ENCODE results near the gene MS4A2. TPM values are rescaled to one million over a fixed set of nuclear protein-coding genes. Genes with fewer than 3 reads are reported as not detected.
"Not testable (repeated sequence)": the region's sequence is repeated elsewhere in the genome, so short reads cannot be mapped to it uniquely, and the experiment has no call there.

The MS4A2 gene
- total and polyA plus RNA-seq, 8 donors: 0.04 to 6.1 (median 0.08) TPM; not detected in 1

DNA sequence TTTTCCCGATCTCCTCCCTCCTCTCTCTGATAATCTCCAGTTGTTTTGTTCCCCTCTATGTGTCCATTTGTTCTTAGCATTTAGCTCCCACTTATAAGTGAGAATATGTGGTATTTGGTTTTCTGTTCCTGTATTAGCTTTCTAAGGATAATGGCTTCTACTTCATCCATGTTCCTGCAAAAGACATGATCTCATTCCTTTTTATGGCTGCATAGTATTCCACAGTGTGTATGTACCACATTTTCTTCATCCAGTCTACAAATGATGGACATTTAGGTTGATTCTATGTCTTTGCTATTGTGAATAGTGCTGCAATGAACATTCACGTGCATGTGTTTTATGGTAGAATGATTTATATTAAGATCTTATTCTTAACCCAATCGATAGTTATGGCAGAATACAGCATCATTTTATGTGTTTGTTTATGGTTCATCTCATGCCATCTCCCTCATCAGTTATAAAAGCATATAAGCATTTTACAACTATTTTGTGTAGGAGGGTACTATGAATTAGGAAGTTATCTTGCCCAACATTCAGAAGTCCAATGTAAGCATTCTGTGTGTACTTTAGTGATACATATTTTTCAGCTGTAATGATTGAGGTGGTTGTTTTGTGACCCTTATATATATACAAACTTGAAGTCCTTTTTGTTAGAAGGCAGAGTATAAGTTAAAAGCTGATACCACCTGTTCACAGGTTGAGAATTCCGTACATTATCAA, 28.8 kb upstream of the MS4A2 start:
- DNase-seq: no peak
- no peak for ATAC-seq
- no peaks in the 10 kb centered on the region for H3K36me3 ChIP-seq
- no peaks in the 10 kb centered on the region for H3K9me3 ChIP-seq
- no peak for TF ChIP-seq CTCF (IDR thresholded peaks at IDR 0.05)
- no peak overlapping the region for H3K27ac ChIP-seq
- H3K27me3 ChIP-seq: no peaks in the 10 kb centered on the region
- H3K4me1 ChIP-seq: peaks cover 0 to 9% of the 10 kb centered on the region in 2 donors
- no peak overlapping the region for H3K4me3 ChIP-seq
- intact Hi-C loops (cut with DNase I): no loop called here

DNA sequence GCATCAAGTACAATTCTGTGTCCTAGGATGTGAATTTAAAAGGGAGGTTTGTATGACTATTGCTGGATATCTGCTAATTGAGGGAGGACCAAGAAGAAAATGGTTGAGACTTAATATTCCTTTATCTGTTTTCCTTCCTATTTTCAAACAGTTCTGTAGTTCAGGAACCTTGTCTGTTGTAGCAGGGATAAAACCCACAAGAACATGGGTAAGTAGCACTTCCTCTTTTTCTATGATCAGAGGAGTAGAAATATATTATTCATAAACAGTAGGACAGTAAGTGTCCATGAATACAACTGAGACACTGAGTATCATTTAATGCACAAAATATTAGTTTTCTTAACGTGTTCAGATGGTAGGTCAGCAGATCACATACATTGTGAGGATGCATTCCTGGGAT, 24.4 kb upstream of the MS4A2 start:
- Histone ChIP-seq H3K9me3 (no peaks in the 10 kb centered on the region), H3K27me3 (no peaks in the 10 kb centered on the region), H3K4me1 (peaks cover 0 to 3% of the 10 kb centered on the region in 2 donors), H3K27ac (no peak overlapping the region), H3K36me3 (no peaks in the 10 kb centered on the region), H3K4me3 (no peak overlapping the region)
- intact Hi-C loops (cut with DNase I): no loop called here
- ATAC-seq (no peak), DNase-seq (no peak)
- no peak for TF ChIP-seq CTCF (IDR thresholded peaks at IDR 0.05)

DNA sequence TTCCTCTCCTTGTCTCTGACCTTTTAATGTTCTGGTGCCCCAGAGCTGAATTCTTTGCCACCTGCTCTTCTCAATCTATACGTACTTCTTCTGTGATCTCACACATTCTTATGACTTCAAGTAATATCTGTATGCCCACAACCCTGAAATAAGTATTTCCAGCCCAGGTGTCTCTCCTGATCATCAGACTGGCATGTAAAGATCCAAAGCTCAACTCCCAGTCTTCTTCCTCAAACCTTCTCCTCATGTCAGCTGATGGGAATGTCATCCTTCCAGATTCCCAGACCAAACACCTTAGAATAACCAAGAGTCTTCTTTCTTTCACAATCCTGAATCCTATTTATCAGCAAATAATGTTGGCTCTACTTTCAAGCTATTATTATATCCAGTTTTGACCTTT, 22.7 kb upstream of the MS4A2 start:
- Histone ChIP-seq H3K27ac (no peak overlapping the region), H3K9me3 (no peaks in the 10 kb centered on the region), H3K36me3 (no peaks in the 10 kb centered on the region), H3K27me3 (no peaks in the 10 kb centered on the region), H3K4me3 (no peak overlapping the region), H3K4me1 (peaks cover 0 to 3% of the 10 kb centered on the region in 2 donors)
- intact Hi-C loops (cut with DNase I): no loop called here
- no peak for TF ChIP-seq CTCF (IDR thresholded peaks at IDR 0.05)
- no peak for DNase-seq
- ATAC-seq: no peak

DNA sequence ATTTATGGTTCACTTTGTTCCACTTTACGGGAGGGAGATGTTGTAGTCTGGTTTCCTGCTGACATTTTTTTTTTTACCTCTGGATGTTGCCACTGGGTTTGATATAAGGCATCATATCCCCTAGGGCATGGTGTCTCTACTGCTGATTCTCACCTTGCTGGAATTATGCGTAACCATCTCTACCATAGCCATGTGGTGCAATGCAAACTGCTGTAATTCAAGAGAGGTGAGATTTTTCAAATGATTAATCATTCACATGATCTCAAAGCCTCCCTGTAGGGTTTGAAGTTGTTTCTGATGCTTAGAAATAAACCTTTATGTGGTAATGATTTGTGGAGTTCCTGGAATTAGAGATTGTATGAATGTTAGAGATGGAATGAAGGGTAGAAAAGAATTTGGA, 19.0 kb upstream of the MS4A2 start:
- intact Hi-C loops (cut with DNase I): no loop called here
- H3K9me3 ChIP-seq: no peaks in the 10 kb centered on the region
- no peak for TF ChIP-seq CTCF (IDR thresholded peaks at IDR 0.05)
- no peak overlapping the region for H3K4me3 ChIP-seq
- no peaks in the 10 kb centered on the region for H3K27me3 ChIP-seq
- no peaks in the 10 kb centered on the region for H3K36me3 ChIP-seq
- H3K4me1 ChIP-seq: no peaks in the 10 kb centered on the region
- H3K27ac ChIP-seq: no peak overlapping the region
- ATAC-seq: no peak
- DNase-seq: no peak

DNA sequence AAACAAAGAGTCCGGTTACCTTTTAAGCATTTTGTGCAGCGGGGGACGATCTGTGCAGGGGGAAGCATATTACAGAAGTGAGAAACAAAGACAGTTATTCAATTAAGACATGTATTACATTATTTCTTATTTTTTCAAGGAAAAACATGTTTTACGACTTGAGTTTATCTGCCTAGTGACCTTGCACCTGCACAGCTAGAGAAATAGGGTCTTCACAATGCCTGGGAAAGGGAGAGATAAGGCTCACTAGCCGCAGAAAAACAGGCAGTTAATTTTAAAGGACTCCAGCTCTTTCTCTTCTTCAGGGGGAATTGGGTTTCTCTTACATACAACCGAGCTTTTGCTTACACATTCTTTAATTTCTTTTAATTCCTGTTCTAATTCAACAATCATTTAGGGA, 16.8 kb upstream of the MS4A2 start:
- H3K4me3 ChIP-seq; H3K36me3 ChIP-seq; ATAC-seq; H3K9me3 ChIP-seq; H3K27ac ChIP-seq; intact Hi-C loops (cut with DNase I); DNase-seq; H3K4me1 ChIP-seq; H3K27me3 ChIP-seq: not testable (repeated sequence)
